Panc1 (cell line): ENCODE results near the gene SKAP1. TPM values are rescaled to one million over a fixed set of nuclear protein-coding genes. Genes with fewer than 3 reads are reported as not detected.

Experiments
- ATAC-seq: fragments of 200-7000 bp; cut with Tn5 transposase; 2 replicates; pipeline ENCODE4 v1.9.1; 2020; ENCODE audit warnings: mild to moderate bottlenecking, moderate library complexity
- BruUV-seq: library from RNA; stranded (reverse); fragments of 400-500 nt; replicated peaks from 2 replicates; lab custom pipeline; 2021; lab: Mats Ljungman, UMichigan
- CTCF ChIA-PET: fragments of 300-600 bp; sonication (Branson Sonifier 250); formaldehyde crosslinking; loops from one replicate; lab custom pipeline; 2022; ENCODE audit warnings: antibody characterized with exemption; lab: Charles Lee
- POLR2A ChIA-PET: fragments of 300-600 bp; sonication (Branson Sonifier 250); formaldehyde crosslinking; loops from one replicate; lab custom pipeline; 2022; ENCODE audit warnings: antibody characterized with exemption; lab: Charles Lee
- DNase-seq: peaks from one replicate; pipeline ENCODE4 v3.0.0-alpha.2; 2010; ENCODE audit warnings: low read depth, low spot score
- H3K27ac ChIP-seq: 2 replicates; pipeline ENCODE4 v1.5.1; 2011; ENCODE audit warnings: mild to moderate bottlenecking, low read length, inconsistent platforms
- H3K27me3 ChIP-seq: fragments of 200-500 bp; sonication (Bioruptor generic); 2 replicates; pipeline ENCODE4 v1.6.0; 2014; ENCODE audit warnings: low read length, inconsistent platforms; ENCODE audit not compliant: control insufficient read depth, insufficient read depth
- H3K36me3 ChIP-seq: fragments of 200-500 bp; sonication (Bioruptor generic); 2 replicates; pipeline ENCODE4 v1.5.1; 2014; ENCODE audit warnings: inconsistent platforms, mild to moderate bottlenecking, low read length, moderate library complexity; ENCODE audit not compliant: control insufficient read depth, insufficient read depth
- H3K4me1 ChIP-seq: 2 replicates; pipeline ENCODE4 v1.5.1; 2011; ENCODE audit warnings: inconsistent platforms, mild to moderate bottlenecking, low read length, moderate library complexity; ENCODE audit not compliant: control insufficient read depth, insufficient read depth
- H3K4me3 ChIP-seq, 2 experiments: 2 replicates each; pipeline ENCODE4 v1.5.1; 2011 to 2012; ENCODE audit warnings: low read depth in 2 of 2, low read length in 2 of 2, mild to moderate bottlenecking in 2 of 2, inconsistent platforms in 1 of 2, moderate library complexity in 1 of 2
- H3K9me3 ChIP-seq: fragments of 200-500 bp; sonication (Bioruptor generic); 2 replicates; pipeline ENCODE4 v1.5.1; 2014; ENCODE audit warnings: low read depth, mild to moderate bottlenecking, inconsistent platforms, low read length, moderate library complexity; ENCODE audit not compliant: control insufficient read depth, insufficient read depth
- CTCF ChIP-seq: fragments of 450-650 bp; IDR thresholded peaks from 2 replicates; pipeline ENCODE4 v1.5.1; 2017; ENCODE audit warnings: mild to moderate bottlenecking
- POLR2AphosphoS5 ChIP-seq: IDR thresholded peaks from 2 replicates; pipeline ENCODE4 v1.6.1; 2012; ENCODE audit warnings: mild to moderate bottlenecking, low read depth, low read length, moderate library complexity
- SIN3A ChIP-seq: IDR thresholded peaks from 2 replicates; pipeline ENCODE4 v1.6.1; 2012; ENCODE audit warnings: low read depth, mild to moderate bottlenecking, low read length, moderate library complexity, borderline replicate concordance; ENCODE audit not compliant: insufficient read depth
- TCF7L2 ChIP-seq: IDR thresholded peaks from 2 replicates; pipeline ENCODE4 v1.6.1; 2011; ENCODE audit warnings: mild to moderate bottlenecking, low read depth, low read length, inconsistent platforms
- in situ Hi-C: cut with HindIII; loops from 2 replicates; pipeline ENCODE4 v1.10.0; 2016; ENCODE audit warnings: low sequenced_read_pairs, low pct_unique_long_range_greater_than_20kb
- intact Hi-C: fragments of 100-400 bp; cut with micrococcal nuclease; formaldehyde crosslinking; loops from one replicate; pipeline ENCODE4 v1.10.0; 2022; ENCODE audit not compliant: unreplicated experiment
- total RNA-seq: library from RNA; stranded (reverse); gene quantifications from one replicate; pipeline ENCODE4 v1.2.1, GENCODE V29; 2021; ENCODE audit not compliant: unreplicated experiment
- TF ChIP-seq, protein P1 (sequence below), 2 experiments: IDR thresholded peaks; 2 replicates each; pipeline ENCODE4 v1.6.1; 2011 to 2012; ENCODE audit warnings: low read depth in 2 of 2, control low read depth in 1 of 2, low read length in 1 of 2, mild to moderate bottlenecking in 1 of 2, moderate library complexity in 1 of 2; ENCODE audit not compliant: insufficient read depth in 1 of 2

The SKAP1 gene
- total RNA-seq, 1 experiment from 2014 or later: 0.90 TPM

GRCh38 chr17:48152289-48152688, 277.7 kb downstream of the SKAP1 start:
- Histone ChIP-seq H3K27ac (no peak overlapping the region), H3K36me3 (no peaks in the 10 kb centered on the region), H3K27me3 (peaks cover 23% of the 10 kb centered on the region), H3K9me3 (no peaks in the 10 kb centered on the region), H3K4me1 (no peaks in the 10 kb centered on the region), H3K4me3 (no peak overlapping the region)
- in situ Hi-C loops (no loop called here), intact Hi-C loops (no loop called here)
- POLR2A ChIA-PET: no interaction called here
- TF ChIP-seq SIN3A (no peak), TCF7L2 (no peak), POLR2AphosphoS5 (no peak), CTCF (no peak)
- TF ChIP-seq, protein P1, sequence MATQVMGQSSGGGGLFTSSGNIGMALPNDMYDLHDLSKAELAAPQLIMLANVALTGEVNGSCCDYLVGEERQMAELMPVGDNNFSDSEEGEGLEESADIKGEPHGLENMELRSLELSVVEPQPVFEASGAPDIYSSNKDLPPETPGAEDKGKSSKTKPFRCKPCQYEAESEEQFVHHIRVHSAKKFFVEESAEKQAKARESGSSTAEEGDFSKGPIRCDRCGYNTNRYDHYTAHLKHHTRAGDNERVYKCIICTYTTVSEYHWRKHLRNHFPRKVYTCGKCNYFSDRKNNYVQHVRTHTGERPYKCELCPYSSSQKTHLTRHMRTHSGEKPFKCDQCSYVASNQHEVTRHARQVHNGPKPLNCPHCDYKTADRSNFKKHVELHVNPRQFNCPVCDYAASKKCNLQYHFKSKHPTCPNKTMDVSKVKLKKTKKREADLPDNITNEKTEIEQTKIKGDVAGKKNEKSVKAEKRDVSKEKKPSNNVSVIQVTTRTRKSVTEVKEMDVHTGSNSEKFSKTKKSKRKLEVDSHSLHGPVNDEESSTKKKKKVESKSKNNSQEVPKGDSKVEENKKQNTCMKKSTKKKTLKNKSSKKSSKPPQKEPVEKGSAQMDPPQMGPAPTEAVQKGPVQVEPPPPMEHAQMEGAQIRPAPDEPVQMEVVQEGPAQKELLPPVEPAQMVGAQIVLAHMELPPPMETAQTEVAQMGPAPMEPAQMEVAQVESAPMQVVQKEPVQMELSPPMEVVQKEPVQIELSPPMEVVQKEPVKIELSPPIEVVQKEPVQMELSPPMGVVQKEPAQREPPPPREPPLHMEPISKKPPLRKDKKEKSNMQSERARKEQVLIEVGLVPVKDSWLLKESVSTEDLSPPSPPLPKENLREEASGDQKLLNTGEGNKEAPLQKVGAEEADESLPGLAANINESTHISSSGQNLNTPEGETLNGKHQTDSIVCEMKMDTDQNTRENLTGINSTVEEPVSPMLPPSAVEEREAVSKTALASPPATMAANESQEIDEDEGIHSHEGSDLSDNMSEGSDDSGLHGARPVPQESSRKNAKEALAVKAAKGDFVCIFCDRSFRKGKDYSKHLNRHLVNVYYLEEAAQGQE (IDR thresholded peaks at IDR 0.05; ENCODE audit: insufficient read depth in 1 of 2, low read depth in 2 of 2, low read length in 1 of 2): no peak
- CTCF ChIA-PET: no interaction called here
- BruUV-seq: no TSS peak
- no peak for ATAC-seq
- no peak for DNase-seq

- DNase-seq: no peak
- ATAC-seq: no peak
- H3K9me3 ChIP-seq: no peaks in the 10 kb centered on the region
- no peak overlapping the region for H3K27ac ChIP-seq
- no TSS peak for BruUV-seq
- POLR2A ChIA-PET: no interaction called here
- in situ Hi-C loops (no loop called here), intact Hi-C loops (no loop called here)
- peaks cover 23% of the 10 kb centered on the region for H3K27me3 ChIP-seq
- no peaks in the 10 kb centered on the region for H3K4me1 ChIP-seq
- TF ChIP-seq TCF7L2: no peak
- no peak for TF ChIP-seq SIN3A
- no peak for TF ChIP-seq CTCF
- no peak for TF ChIP-seq POLR2AphosphoS5
- TF ChIP-seq, protein P1 (IDR thresholded peaks at IDR 0.05; ENCODE audit: insufficient read depth in 1 of 2, low read depth in 2 of 2, low read length in 1 of 2): no peak
- CTCF ChIA-PET: no interaction called here
- no peak overlapping the region for H3K4me3 ChIP-seq
- no peaks in the 10 kb centered on the region for H3K36me3 ChIP-seq
These were observed 278.8 kb downstream of the SKAP1 start for GRCh38 chr17:48151220-48151619.
